HCT116 (cell line): ENCODE results near the gene SMTNL1. TPM values are rescaled to one million over a fixed set of nuclear protein-coding genes. Genes with fewer than 3 reads are reported as not detected.

Experiments
- ATAC-seq: fragments of 200-7000 bp; cut with Tn5 transposase; 2 replicates; pipeline ENCODE4 v1.9.1; 2020; ENCODE audit warnings: mild to moderate bottlenecking, moderate library complexity
- BruUV-seq: library from RNA; stranded (reverse); fragments of 400-500 nt; replicated peaks from 2 replicates; lab custom pipeline; 2021; lab: Mats Ljungman, UMichigan
- CTCF ChIA-PET: fragments of 300-600 bp; sonication (Branson Sonifier 250); formaldehyde crosslinking; loops from one replicate; lab custom pipeline; 2021; ENCODE audit warnings: antibody characterized with exemption; lab: Charles Lee
- POLR2A ChIA-PET: fragments of 300-600, 350-600 bp; sonication (Branson Sonifier 250); formaldehyde crosslinking; loops from one replicate; lab custom pipeline; 2021; ENCODE audit warnings: antibody characterized with exemption; lab: Charles Lee
- RAD21 ChIA-PET, 2 experiments: fragments of 300-600 bp; sonication (Branson Sonifier 250); formaldehyde crosslinking; loops; one replicate each; lab custom pipeline; 2023; ENCODE audit warnings: low total read pairs in 2 of 2; ENCODE audit not compliant: uncharacterized antibody in 2 of 2, unreplicated experiment in 2 of 2, low non-redundant PET in 1 of 2; lab: Charles Lee
- DNase-seq: peaks from one replicate; pipeline ENCODE4 v3.0.0-alpha.2; 2010; ENCODE audit warnings: low read depth, low spot score
- H2AFZ ChIP-seq: fragments of 200-600 bp; shearing (Covaris generic), sonication (generic); 2 replicates; pipeline ENCODE4 v1.6.1; 2017; ENCODE audit warnings: low read depth, mixed run types, mixed read lengths, antibody characterized with exemption, low read length; ENCODE audit not compliant: poor library complexity, severe bottlenecking
- H3K27ac ChIP-seq: 2 replicates; pipeline ENCODE4 v1.5.1; 2012; ENCODE audit warnings: low read depth, low read length
- H3K27me3 ChIP-seq: fragments of 200-600 bp; sonication (generic); 2 replicates; pipeline ENCODE4 v1.6.1; 2016; ENCODE audit warnings: mixed run types, low read length, mixed read lengths; ENCODE audit not compliant: insufficient read depth
- H3K36me3 ChIP-seq, 2 experiments: fragments of 200-500 bp in 1 of 2; fragments of 200-600 bp in 1 of 2; sonication (Bioruptor generic) in 1 of 2; sonication (generic) in 1 of 2; 2 replicates each; pipeline versions ENCODE4 v1.5.1 to v1.6.1; 2014 to 2016; ENCODE audit warnings: low read length in 2 of 2, inconsistent platforms in 1 of 2, mixed read lengths in 1 of 2, mixed run types in 1 of 2; ENCODE audit not compliant: insufficient read depth in 2 of 2, control insufficient read depth in 1 of 2
- H3K4me1 ChIP-seq, 2 experiments: fragments of 200-600 bp in 1 of 2; sonication (generic) in 1 of 2; 2 replicates each; pipeline versions ENCODE4 v1.5.1 to v1.6.1; 2012 to 2017; ENCODE audit warnings: low read length in 2 of 2, inconsistent platforms in 1 of 2, mild to moderate bottlenecking in 1 of 2, mixed read lengths in 1 of 2, mixed run types in 1 of 2, moderate library complexity in 1 of 2; ENCODE audit not compliant: insufficient read depth in 2 of 2, control insufficient read depth in 1 of 2
- H3K4me2 ChIP-seq: fragments of 200-600 bp; sonication (generic); 2 replicates; pipeline ENCODE4 v1.6.1; 2017; ENCODE audit warnings: mixed run types, low read length, mixed read lengths
- H3K4me3 ChIP-seq, 2 experiments: fragments of 200-600 bp in 1 of 2; sonication (generic) in 1 of 2; replicated peaks in 1 of 2; 2 replicates each; pipeline ENCODE4 v1.5.1; 2011 to 2016; ENCODE audit warnings: low read length in 2 of 2, control low read depth in 1 of 2, low read depth in 1 of 2, mild to moderate bottlenecking in 1 of 2, mixed read lengths in 1 of 2, mixed run types in 1 of 2
- H3K79me2 ChIP-seq: fragments of 200-600 bp; sonication (generic); 2 replicates; pipeline ENCODE4 v1.6.1; 2017; ENCODE audit warnings: mild to moderate bottlenecking, mixed run types, low read length, moderate library complexity, mixed read lengths; ENCODE audit not compliant: insufficient read depth
- H3K9ac ChIP-seq: fragments of 200-600 bp; sonication (generic); 2 replicates; pipeline ENCODE4 v1.6.1; 2016; ENCODE audit warnings: low read length, mixed read lengths
- H3K9me2 ChIP-seq: fragments of 200-600 bp; sonication (generic), shearing (Covaris generic); 2 replicates; pipeline ENCODE4 v1.6.1; 2017; ENCODE audit warnings: mixed run types, mild to moderate bottlenecking, moderate library complexity; ENCODE audit not compliant: insufficient read depth
- H3K9me3 ChIP-seq, 2 experiments: fragments of 200-500 bp in 1 of 2; fragments of 200-600 bp in 1 of 2; sonication (Bioruptor generic) in 1 of 2; sonication (generic) in 1 of 2; 2 replicates each; pipeline ENCODE4 v1.6.1; 2014 to 2017; ENCODE audit warnings: low read length in 2 of 2, mixed read lengths in 2 of 2, inconsistent platforms in 1 of 2, low read depth in 1 of 2, mild to moderate bottlenecking in 1 of 2, mixed run types in 1 of 2, moderate library complexity in 1 of 2; ENCODE audit not compliant: control insufficient read depth in 1 of 2, insufficient read depth in 1 of 2
- H4K20me1 ChIP-seq: fragments of 200-600 bp; sonication (generic), shearing (Covaris generic); 2 replicates; pipeline ENCODE4 v1.6.1; 2017; ENCODE audit warnings: mixed run types, mild to moderate bottlenecking, moderate library complexity; ENCODE audit not compliant: insufficient read depth
- CEBPB ChIP-seq: IDR thresholded peaks from 2 replicates; pipeline ENCODE4 v1.6.1; 2012; ENCODE audit warnings: low read depth
- FOSL1 ChIP-seq: IDR thresholded peaks from 2 replicates; pipeline ENCODE4 v1.6.1; 2012; ENCODE audit warnings: low read depth
- YY1 ChIP-seq: IDR thresholded peaks from 2 replicates; pipeline ENCODE4 v1.6.1; 2011; ENCODE audit warnings: low read length, low read depth, moderate library complexity, mild to moderate bottlenecking; ENCODE audit not compliant: insufficient replicate concordance; ENCODE audit errors: extremely low read depth
- intact Hi-C: fragments of 100-400 bp; cut with micrococcal nuclease; formaldehyde crosslinking; loops from 2 replicates; pipeline ENCODE4 v1.10.0; 2022
- total RNA-seq: library from RNA; stranded (reverse); gene quantifications from one replicate; pipeline ENCODE4 v1.2.1, GENCODE V29; 2021; ENCODE audit not compliant: unreplicated experiment
- TF ChIP-seq, protein P1 (sequence below): IDR thresholded peaks from 2 replicates; pipeline ENCODE4 v1.6.1; 2012
- TF ChIP-seq, protein P2 (sequence below): IDR thresholded peaks from 2 replicates; pipeline ENCODE4 v1.6.1; 2012; ENCODE audit warnings: low read depth
- TF ChIP-seq, protein P3 (sequence below): IDR thresholded peaks from 2 replicates; pipeline ENCODE4 v1.6.1; 2011; ENCODE audit warnings: mild to moderate bottlenecking, low read length, moderate library complexity; ENCODE audit not compliant: insufficient replicate concordance; ENCODE audit errors: extremely low read depth
- TF ChIP-seq, protein P4 (sequence below), 3 experiments: fragments of 200-600 bp in 1 of 3; sonication (generic) in 1 of 3; IDR thresholded peaks in 2 of 3; conservative IDR thresholded peaks in 1 of 3; 2 replicates each; pipeline ENCODE4 v1.5.1; 2012 to 2017; ENCODE audit warnings: low read depth in 2 of 3, low read length in 2 of 3, antibody characterized with exemption in 1 of 3, borderline replicate concordance in 1 of 3, control low read depth in 1 of 3, mild to moderate bottlenecking in 1 of 3, mixed read lengths in 1 of 3, mixed run types in 1 of 3, moderate library complexity in 1 of 3; ENCODE audit not compliant: insufficient read depth in 1 of 3

The SMTNL1 gene
- total RNA-seq, 1 experiment from 2014 or later, result not detected

DNA sequence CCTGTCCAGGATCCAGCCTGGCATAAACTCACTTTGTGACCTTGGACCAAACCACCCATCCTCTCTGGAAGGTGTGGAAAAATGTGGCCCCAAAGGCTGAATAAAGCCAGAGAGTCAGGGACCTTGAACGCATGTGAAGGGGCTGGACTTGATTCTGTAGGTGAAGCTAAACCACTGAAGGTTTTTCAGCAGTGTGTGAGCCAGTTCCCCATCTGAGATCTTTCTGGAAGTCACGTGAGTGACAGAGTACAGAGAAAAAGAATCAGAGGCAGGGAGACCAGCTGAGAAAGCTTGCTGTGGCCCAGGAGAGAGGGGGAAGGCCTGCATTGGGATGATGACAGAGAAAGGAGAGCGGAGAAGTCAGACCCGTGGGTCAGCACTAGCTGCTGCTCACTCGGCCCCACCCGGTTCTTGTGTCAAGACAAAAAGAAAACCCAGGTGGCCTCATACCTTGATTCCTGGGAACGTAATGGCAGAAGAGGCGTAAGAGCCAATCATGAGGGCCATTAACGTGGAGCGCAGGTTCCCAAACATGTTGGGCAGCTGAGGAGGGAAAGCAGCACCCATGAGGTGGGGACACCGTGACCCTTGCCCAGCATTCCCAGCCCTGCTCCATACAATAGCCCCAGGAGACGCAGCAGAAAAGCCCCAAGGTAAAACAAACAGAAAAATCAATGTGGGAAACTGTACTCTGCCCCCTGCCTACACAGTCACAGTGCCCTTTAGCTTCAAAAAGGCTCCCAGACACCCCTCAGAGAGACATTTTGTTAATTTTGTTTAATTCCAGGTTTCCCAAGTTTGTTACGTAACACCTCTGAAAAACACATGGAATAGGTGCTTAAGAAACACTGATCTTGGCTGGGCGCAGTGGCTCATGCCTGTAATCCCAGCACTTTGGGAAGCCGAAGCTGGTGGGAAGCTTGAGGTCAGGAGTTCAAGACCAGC is 39.8 kb upstream of the SMTNL1 start:
- Histone ChIP-seq H3K9me3 (no peaks in the 10 kb centered on the region), H3K79me2 (no peaks in the 10 kb centered on the region), H3K9me2 (no peaks in the 10 kb centered on the region), H3K9ac (no peak overlapping the region), H3K4me3 (no peak overlapping the region), H2AFZ (no peak overlapping the region), H3K4me2 (no peak overlapping the region), H3K36me3 (no peaks in the 10 kb centered on the region), H3K4me1 (peaks cover 16 to 22% of the 10 kb centered on the region in 2 experiments; a peak in 3 of 4 replicates), H4K20me1 (no peaks in the 10 kb centered on the region), H3K27me3 (no peaks in the 10 kb centered on the region), H3K27ac (no peak overlapping the region)
- no TSS peak for BruUV-seq
- ChIA-PET RAD21 (interaction anchor here in 1 of 2 experiments (0.6 kb wide), 1 partner anchor 39 kb away, joined by 3 read pairs; no protein-coding TSS in a partner anchor), CTCF (no interaction called here), POLR2A (no interaction called here)
- intact Hi-C loops, result no loop called here
- DNase-seq (no peak), ATAC-seq (no peak)
- TF ChIP-seq CEBPB (no peak), FOSL1 (no peak), YY1 (no peak)
- TF ChIP-seq, protein P1, sequence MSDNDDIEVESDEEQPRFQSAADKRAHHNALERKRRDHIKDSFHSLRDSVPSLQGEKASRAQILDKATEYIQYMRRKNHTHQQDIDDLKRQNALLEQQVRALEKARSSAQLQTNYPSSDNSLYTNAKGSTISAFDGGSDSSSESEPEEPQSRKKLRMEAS, result no peak
- TF ChIP-seq, protein P2, sequence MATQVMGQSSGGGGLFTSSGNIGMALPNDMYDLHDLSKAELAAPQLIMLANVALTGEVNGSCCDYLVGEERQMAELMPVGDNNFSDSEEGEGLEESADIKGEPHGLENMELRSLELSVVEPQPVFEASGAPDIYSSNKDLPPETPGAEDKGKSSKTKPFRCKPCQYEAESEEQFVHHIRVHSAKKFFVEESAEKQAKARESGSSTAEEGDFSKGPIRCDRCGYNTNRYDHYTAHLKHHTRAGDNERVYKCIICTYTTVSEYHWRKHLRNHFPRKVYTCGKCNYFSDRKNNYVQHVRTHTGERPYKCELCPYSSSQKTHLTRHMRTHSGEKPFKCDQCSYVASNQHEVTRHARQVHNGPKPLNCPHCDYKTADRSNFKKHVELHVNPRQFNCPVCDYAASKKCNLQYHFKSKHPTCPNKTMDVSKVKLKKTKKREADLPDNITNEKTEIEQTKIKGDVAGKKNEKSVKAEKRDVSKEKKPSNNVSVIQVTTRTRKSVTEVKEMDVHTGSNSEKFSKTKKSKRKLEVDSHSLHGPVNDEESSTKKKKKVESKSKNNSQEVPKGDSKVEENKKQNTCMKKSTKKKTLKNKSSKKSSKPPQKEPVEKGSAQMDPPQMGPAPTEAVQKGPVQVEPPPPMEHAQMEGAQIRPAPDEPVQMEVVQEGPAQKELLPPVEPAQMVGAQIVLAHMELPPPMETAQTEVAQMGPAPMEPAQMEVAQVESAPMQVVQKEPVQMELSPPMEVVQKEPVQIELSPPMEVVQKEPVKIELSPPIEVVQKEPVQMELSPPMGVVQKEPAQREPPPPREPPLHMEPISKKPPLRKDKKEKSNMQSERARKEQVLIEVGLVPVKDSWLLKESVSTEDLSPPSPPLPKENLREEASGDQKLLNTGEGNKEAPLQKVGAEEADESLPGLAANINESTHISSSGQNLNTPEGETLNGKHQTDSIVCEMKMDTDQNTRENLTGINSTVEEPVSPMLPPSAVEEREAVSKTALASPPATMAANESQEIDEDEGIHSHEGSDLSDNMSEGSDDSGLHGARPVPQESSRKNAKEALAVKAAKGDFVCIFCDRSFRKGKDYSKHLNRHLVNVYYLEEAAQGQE, result no peak
- TF ChIP-seq, protein P3, sequence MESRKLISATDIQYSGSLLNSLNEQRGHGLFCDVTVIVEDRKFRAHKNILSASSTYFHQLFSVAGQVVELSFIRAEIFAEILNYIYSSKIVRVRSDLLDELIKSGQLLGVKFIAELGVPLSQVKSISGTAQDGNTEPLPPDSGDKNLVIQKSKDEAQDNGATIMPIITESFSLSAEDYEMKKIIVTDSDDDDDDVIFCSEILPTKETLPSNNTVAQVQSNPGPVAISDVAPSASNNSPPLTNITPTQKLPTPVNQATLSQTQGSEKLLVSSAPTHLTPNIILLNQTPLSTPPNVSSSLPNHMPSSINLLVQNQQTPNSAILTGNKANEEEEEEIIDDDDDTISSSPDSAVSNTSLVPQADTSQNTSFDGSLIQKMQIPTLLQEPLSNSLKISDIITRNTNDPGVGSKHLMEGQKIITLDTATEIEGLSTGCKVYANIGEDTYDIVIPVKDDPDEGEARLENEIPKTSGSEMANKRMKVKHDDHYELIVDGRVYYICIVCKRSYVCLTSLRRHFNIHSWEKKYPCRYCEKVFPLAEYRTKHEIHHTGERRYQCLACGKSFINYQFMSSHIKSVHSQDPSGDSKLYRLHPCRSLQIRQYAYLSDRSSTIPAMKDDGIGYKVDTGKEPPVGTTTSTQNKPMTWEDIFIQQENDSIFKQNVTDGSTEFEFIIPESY, result no peak
- TF ChIP-seq, protein P4, sequence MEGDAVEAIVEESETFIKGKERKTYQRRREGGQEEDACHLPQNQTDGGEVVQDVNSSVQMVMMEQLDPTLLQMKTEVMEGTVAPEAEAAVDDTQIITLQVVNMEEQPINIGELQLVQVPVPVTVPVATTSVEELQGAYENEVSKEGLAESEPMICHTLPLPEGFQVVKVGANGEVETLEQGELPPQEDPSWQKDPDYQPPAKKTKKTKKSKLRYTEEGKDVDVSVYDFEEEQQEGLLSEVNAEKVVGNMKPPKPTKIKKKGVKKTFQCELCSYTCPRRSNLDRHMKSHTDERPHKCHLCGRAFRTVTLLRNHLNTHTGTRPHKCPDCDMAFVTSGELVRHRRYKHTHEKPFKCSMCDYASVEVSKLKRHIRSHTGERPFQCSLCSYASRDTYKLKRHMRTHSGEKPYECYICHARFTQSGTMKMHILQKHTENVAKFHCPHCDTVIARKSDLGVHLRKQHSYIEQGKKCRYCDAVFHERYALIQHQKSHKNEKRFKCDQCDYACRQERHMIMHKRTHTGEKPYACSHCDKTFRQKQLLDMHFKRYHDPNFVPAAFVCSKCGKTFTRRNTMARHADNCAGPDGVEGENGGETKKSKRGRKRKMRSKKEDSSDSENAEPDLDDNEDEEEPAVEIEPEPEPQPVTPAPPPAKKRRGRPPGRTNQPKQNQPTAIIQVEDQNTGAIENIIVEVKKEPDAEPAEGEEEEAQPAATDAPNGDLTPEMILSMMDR (IDR thresholded peaks at IDR 0.05 in 2 of 3, conservative IDR thresholded peaks at IDR 0.05 in 1 of 3; ENCODE audit: borderline replicate concordance in 1 of 3, insufficient read depth in 1 of 3, low read depth in 2 of 3, low read length in 2 of 3), result no peak
